Uterus (tissue), 2 donors: ENCODE measurements around the gene CHKA.

Experiments used
- CTCF ChIP-seq, 4 experiments: fragments of 200-600 bp in 2 of 4; fragments of 450-650 bp in 2 of 4; sonication (generic) in 2 of 4; IDR thresholded peaks; one replicate each; pipeline ENCODE4 v1.5.1; 2016 to 2019; ENCODE audit warnings: antibody characterized with exemption in 4 of 4, mild to moderate bottlenecking in 2 of 4, moderate library complexity in 1 of 4
- POLR2A ChIP-seq, 2 donors: fragments of 450-650 bp; IDR thresholded peaks; one replicate each; pipeline ENCODE4 v1.6.1; 2016; ENCODE audit warnings: antibody characterized with exemption in 2 of 2, mild to moderate bottlenecking in 1 of 2, moderate library complexity in 1 of 2

GRCh38 chr11:68040957-68041591, 80.1 kb downstream of the CHKA start:
- TF ChIP-seq CTCF (IDR thresholded peaks at IDR 0.05) (no peak), POLR2A (IDR thresholded peaks at IDR 0.05) (no peak)
